Pancreas (tissue), 10 donors: ENCODE measurements around the gene MADD. TPM values are rescaled to one million over a fixed set of nuclear protein-coding genes. Genes with fewer than 3 reads are reported as not detected.

Source experiments
- ATAC-seq, 4 donors: fragments of 200-7000 bp; cut with Tn5 transposase; one replicate each; pipeline versions ENCODE4 v1.8.0 to v1.9.1; 2020; ENCODE audit warnings: mild to moderate bottlenecking in 4 of 4, moderate library complexity in 4 of 4
- DNase-seq, 6 donors: peaks; one replicate each; pipeline ENCODE4 v3.0.0-alpha.2; 2020
- FAIRE-seq: peaks from 2 replicates; lab custom pipeline; 2012; peaks lifted over from hg19 to GRCh38; lab: Jason Lieb, UNC
- H3K27ac ChIP-seq, 4 donors: fragments of 200-600 bp; sonication (generic); 1 replicate in 3 of 4; 2 replicates in 1 of 4; pipeline versions ENCODE4 v1.5.0 to v1.8.0; 2020
- H3K27me3 ChIP-seq, 4 donors: fragments of 200-600 bp; one replicate each; pipeline ENCODE4 v1.8.0; 2021
- H3K36me3 ChIP-seq, 3 donors: fragments of 200-600 bp; sonication (generic) in 1 of 3; one replicate each; pipeline versions ENCODE4 v1.5.0 to v1.8.0; 2020 to 2021
- H3K4me1 ChIP-seq, 3 donors: fragments of 200-600 bp; one replicate each; pipeline ENCODE4 v1.8.0; 2021
- H3K4me3 ChIP-seq, 4 donors: fragments of 200-600 bp; sonication (generic) in 2 of 4; one replicate each; pipeline versions ENCODE4 v1.5.0 to v1.8.0; 2020 to 2021
- H3K9me3 ChIP-seq, 4 donors: fragments of 200-600 bp; one replicate each; pipeline ENCODE4 v1.8.0; 2021
- CTCF ChIP-seq, 4 donors: fragments of 200-600 bp; sonication (generic) in 3 of 4; IDR thresholded peaks; one replicate each; pipeline versions ENCODE4 v1.5.0 to v1.8.0; 2021; ENCODE audit warnings: antibody characterized with exemption in 4 of 4
- WGBS, 2 donors: extraction: QIAGEN DNeasy Blood & Tissue Kit; methylation state at CpG; one replicate each; pipeline ENCODE4 v1.1.7; 2013; 5-methylcytosine and 5-hydroxymethylcytosine counted together
- intact Hi-C, 3 donors: fragments of 100-400 bp; cut with DNase I; formaldehyde crosslinking; loops; one replicate each; pipeline versions ENCODE4 v1.11.1 to v1.14.2; 2022
- polyA plus RNA-seq, 2 donors: library from polyadenylated mRNA; stranded (reverse); fragments of 200-250 nt; gene quantifications; one replicate each; pipeline ENCODE4 v1.2.3, GENCODE V29; 2013
- total RNA-seq, 6 donors: library from RNA; stranded (reverse); fragmentation: NEBNext Ultra II Directional in 4 of 6; extraction: Animal tissue kit (Norgen Biotek cat#: 25700) in 4 of 6; gene quantifications; one replicate each; pipeline versions ENCODE4 v1.2.1 to v1.2.4, GENCODE V29; 2021 to 2023
- donor health status: healthy with polysubstance abuse.
- donor health status: DM: no; HTN: no; CAD: no; lungs with moderate emphysema.
- donor health status: DM: no; HTN: no; CAD: no.
- donor health status: control.
- donor health status: control.
- donor health status: Bipolar disorder and iron deficiency.
- donor health status: DM: yes; HTN: yes; CAD: no.
- donor health status: DM: no; HTN: no; CAD: no.
- donor health status: DM: no; HTN: no; CAD: no.
- donor health status: DM: yes; HTN: yes; CAD: no.

Gene MADD
- total and polyA plus RNA-seq, 8 donors = 15.0 to 36.9 (median 21.3) TPM

GRCh38 chr11:47259232-47259977 is 10.5 kb upstream of the MADD start:
- Histone ChIP-seq H3K36me3 (no peaks in the 10 kb centered on the region), H3K27ac (no peak overlapping the region), H3K4me1 (peaks cover 4 to 29% (median 4%) of the 10 kb centered on the region in 3 donors), H3K27me3 (no peaks in the 10 kb centered on the region), H3K4me3 (no peak overlapping the region), H3K9me3 (no peaks in the 10 kb centered on the region)
- ATAC-seq (peak in 3 of 4 donors; percentile 33 to 43 (median 37)), DNase-seq (peak in 1 of 6 donors; percentile 38), FAIRE-seq (no peak)
- intact Hi-C loops = no loop called here
- peak; percentile 31 to 43 (median 36) for TF ChIP-seq CTCF (IDR thresholded peaks at IDR 0.05)
- WGBS, 2 donors = 54% methylated on average over 10 of the region's 10 CpGs

GRCh38 chr11:47260366-47260765 is 9.6 kb upstream of the MADD start:
- no peak for TF ChIP-seq CTCF (IDR thresholded peaks at IDR 0.05)
- no peaks in the 10 kb centered on the region for H3K36me3 ChIP-seq
- peaks cover 4 to 19% (median 4%) of the 10 kb centered on the region in 3 donors for H3K4me1 ChIP-seq
- intact Hi-C loops = loop anchor here in 1 of 3 donors (5.0 kb wide), 1 partner anchor 78 kb away; no protein-coding TSS in a partner anchor
- 90 to 91% methylated on average over 19 of the region's 19 CpGs for WGBS, 2 donors
- H3K4me3 ChIP-seq = no peak overlapping the region
- ATAC-seq (no peak), DNase-seq (no peak), FAIRE-seq (no peak)
- H3K9me3 ChIP-seq = no peaks in the 10 kb centered on the region
- H3K27ac ChIP-seq = no peak overlapping the region
- H3K27me3 ChIP-seq = no peaks in the 10 kb centered on the region

- FAIRE-seq (no peak), ATAC-seq (no peak), DNase-seq (no peak)
- Histone ChIP-seq H3K36me3 (no peaks in the 10 kb centered on the region), H3K9me3 (no peaks in the 10 kb centered on the region), H3K4me1 (peaks cover 0 to 15% (median 4%) of the 10 kb centered on the region in 3 donors), H3K27ac (no peak overlapping the region), H3K27me3 (no peaks in the 10 kb centered on the region), H3K4me3 (no peak overlapping the region)
- intact Hi-C loops = loop anchor here in 1 of 3 donors (5.0 kb wide), 1 partner anchor 79 kb away; no protein-coding TSS in a partner anchor
- 87 to 92% methylated on average over 22 of the region's 22 CpGs for WGBS, 2 donors
- no peak for TF ChIP-seq CTCF (IDR thresholded peaks at IDR 0.05)
Observed at GRCh38 chr11:47261291-47261800, 8.6 kb upstream of the MADD start.

GRCh38 chr11:47264119-47264518 is 5.8 kb upstream of the MADD start:
- Histone ChIP-seq H3K27me3 (no peaks in the 10 kb centered on the region), H3K4me3 (no peak overlapping the region), H3K4me1 (no peaks in the 10 kb centered on the region), H3K9me3 (no peaks in the 10 kb centered on the region), H3K36me3 (no peaks in the 10 kb centered on the region), H3K27ac (no peak overlapping the region)
- WGBS, 2 donors = 91% methylated on average over 6 of the region's 6 CpGs
- no peak for ATAC-seq
- FAIRE-seq = no peak
- intact Hi-C loops = loop anchor here in 1 of 3 donors (5.0 kb wide), 1 partner anchor 82 kb away; no protein-coding TSS in a partner anchor
- TF ChIP-seq CTCF (IDR thresholded peaks at IDR 0.05) = no peak
- DNase-seq = peak in 1 of 6 donors; percentile 4
